ENCODE data around the gene GJD4.

DNA sequence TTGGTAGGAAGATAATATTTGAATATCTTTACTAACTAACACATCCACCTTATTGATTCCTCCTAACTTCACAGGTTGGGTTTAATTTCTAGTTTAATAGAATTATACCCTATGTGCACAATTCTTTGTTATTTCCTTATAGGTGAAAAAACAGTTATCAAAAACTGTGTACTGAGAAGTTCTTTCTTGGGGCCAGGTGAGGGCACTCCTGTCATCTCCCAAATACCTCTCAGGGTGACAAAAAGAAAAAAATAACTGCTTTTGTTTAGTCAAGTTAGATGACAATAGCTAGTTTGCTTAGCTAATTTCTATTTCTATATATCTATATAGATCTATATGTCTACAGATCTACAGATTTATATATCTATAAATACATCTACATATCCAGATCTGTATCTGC, 26.9 kb downstream of the GJD4 start:
- TF ChIP-seq RAD21 (conservative IDR thresholded peaks at IDR 0.05 in 1 of 2, IDR thresholded peaks at IDR 0.05 in 1 of 2) = peak; percentile 41 to 47; a peak in 4 of 5 replicates
- TF ChIP-seq ESRRA (IDR thresholded peaks at IDR 0.05; ENCODE audit: borderline replicate concordance, low read length) = no peak
- no peak for TF ChIP-seq POLR2A (IDR thresholded peaks at IDR 0.05; ENCODE audit: low read length)
